ENCODE measurements around the gene DGCR2. TPM values are rescaled to one million over a fixed set of nuclear protein-coding genes. Genes with fewer than 3 reads are reported as not detected.

DGCR2 gene
- total RNA-seq, 1 donor from 2014 or later: 70.6 TPM

GRCh38 chr22:19147195-19147780 is 25.1 kb upstream of the DGCR2 start:
- no peak overlapping the region for H3K27ac ChIP-seq
- TF ChIP-seq CTCF (IDR thresholded peaks at IDR 0.05): no peak
- peaks cover 45% of the 10 kb centered on the region for H3K27me3 ChIP-seq
- H3K36me3 ChIP-seq: peaks cover 4% of the 10 kb centered on the region
- H3K4me3 ChIP-seq: no peak overlapping the region
- DNase-seq (peak; percentile 46), ATAC-seq (no peak)
- intact Hi-C loops (cut with DNase I): no loop called here
- no peaks in the 10 kb centered on the region for H3K9me3 ChIP-seq
- peaks cover 8% of the 10 kb centered on the region for H3K4me1 ChIP-seq

- peaks cover 8% of the 10 kb centered on the region for H3K4me1 ChIP-seq
- peaks cover 36% of the 10 kb centered on the region for H3K27me3 ChIP-seq
- H3K4me3 ChIP-seq: no peak overlapping the region
- H3K27ac ChIP-seq: no peak overlapping the region
- intact Hi-C loops (cut with DNase I): no loop called here
- no peaks in the 10 kb centered on the region for H3K9me3 ChIP-seq
- DNase-seq (peak; percentile 44), ATAC-seq (no peak)
- TF ChIP-seq CTCF (IDR thresholded peaks at IDR 0.05): no peak
- H3K36me3 ChIP-seq: peaks cover 13% of the 10 kb centered on the region
Observed at GRCh38 chr22:19146215-19146968, 24.2 kb upstream of the DGCR2 start.

DNA sequence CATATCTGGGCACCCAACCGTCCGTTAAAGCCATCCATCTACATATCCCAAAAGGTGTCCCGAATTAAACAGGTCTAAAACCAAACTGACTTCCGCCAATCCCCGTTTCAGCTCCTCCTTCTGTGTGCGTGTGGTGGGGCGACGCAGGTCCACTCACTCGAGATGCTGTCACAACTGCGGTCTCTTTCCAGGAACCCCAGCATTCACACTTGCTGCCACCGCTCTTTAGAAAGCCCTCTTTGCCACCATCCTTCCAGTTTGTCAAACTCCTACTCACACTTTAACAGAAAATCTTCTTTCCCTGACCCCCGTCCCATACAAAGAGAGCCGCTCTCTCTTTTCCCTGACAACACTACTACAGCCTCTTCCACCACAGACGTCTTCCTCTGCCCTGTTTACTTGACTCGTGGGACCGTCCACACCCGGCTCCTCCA is 21.8 kb upstream of the DGCR2 start:
- peak overlapping the region; percentile 78 for H3K27ac ChIP-seq

DNA sequence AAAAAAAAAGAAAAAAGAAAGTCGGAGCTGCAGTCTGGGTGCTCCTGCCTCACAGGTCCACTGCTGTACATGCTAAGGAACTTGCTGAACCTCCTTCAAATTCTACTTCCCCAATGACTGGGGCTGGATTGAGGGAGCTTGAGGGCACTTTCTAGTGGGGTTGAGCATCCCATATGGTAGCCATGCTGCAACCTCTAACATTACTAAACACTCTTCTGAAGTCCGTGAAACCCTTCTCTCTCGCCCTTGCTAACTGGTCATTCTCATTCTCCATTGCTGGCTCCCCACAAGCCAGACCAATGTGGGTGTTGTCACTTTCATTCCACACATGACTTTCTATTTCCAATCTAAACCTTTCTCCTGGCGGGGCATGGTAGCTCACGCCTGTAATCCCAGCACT is 21.0 kb upstream of the DGCR2 start:
- no peak overlapping the region for H3K27ac ChIP-seq
- no peak for ATAC-seq
- peaks cover 45% of the 10 kb centered on the region for H3K36me3 ChIP-seq
- H3K27me3 ChIP-seq: peaks cover 10% of the 10 kb centered on the region
- H3K9me3 ChIP-seq: no peaks in the 10 kb centered on the region
- DNase-seq: no peak
- TF ChIP-seq CTCF (IDR thresholded peaks at IDR 0.05): no peak
- H3K4me3 ChIP-seq: peak overlapping the region; percentile 97
- intact Hi-C loops (cut with DNase I): no loop called here
- peaks cover 8% of the 10 kb centered on the region for H3K4me1 ChIP-seq

More for the DNA sequence above, 21.8 kb upstream of the DGCR2 start:
- TF ChIP-seq CTCF (IDR thresholded peaks at IDR 0.05): no peak
- peaks cover 37% of the 10 kb centered on the region for H3K36me3 ChIP-seq
- peaks cover 8% of the 10 kb centered on the region for H3K4me1 ChIP-seq
- intact Hi-C loops (cut with DNase I): no loop called here
- H3K9me3 ChIP-seq: no peaks in the 10 kb centered on the region
- ATAC-seq (no peak), DNase-seq (no peak)
- peak overlapping the region; percentile 97 for H3K4me3 ChIP-seq
- H3K27me3 ChIP-seq: peaks cover 18% of the 10 kb centered on the region

GRCh38 chr22:19142394-19142793 is 20.2 kb upstream of the DGCR2 start:
- ATAC-seq: no peak
- no peak for TF ChIP-seq CTCF (IDR thresholded peaks at IDR 0.05)
- H3K4me3 ChIP-seq: no peak overlapping the region
- H3K27ac ChIP-seq: no peak overlapping the region
- H3K9me3 ChIP-seq: no peaks in the 10 kb centered on the region
- intact Hi-C loops (cut with DNase I): no loop called here
- no peak for DNase-seq
- H3K4me1 ChIP-seq: peaks cover 8% of the 10 kb centered on the region
- H3K27me3 ChIP-seq: peaks cover 2% of the 10 kb centered on the region
- peaks cover 53% of the 10 kb centered on the region for H3K36me3 ChIP-seq

Measured in upper lobe of right lung (tissue), 1 donor.